K562 (cell line): ENCODE measurements around the gene SLC12A9. TPM values are rescaled to one million over a fixed set of nuclear protein-coding genes. Genes with fewer than 3 reads are reported as not detected.

Experiments used
- ATF3 ChIP-seq, 2 experiments: fragments of 450-650 bp in 1 of 2; sonication (generic) in 1 of 2; formaldehyde crosslinking in 1 of 2; IDR thresholded peaks in 1 of 2; conservative IDR thresholded peaks in 1 of 2; 2 replicates each; pipeline versions ENCODE4 v1.6.1 to v1.8.1; 2016 to 2023; ENCODE audit warnings: mild to moderate bottlenecking in 2 of 2, moderate library complexity in 2 of 2, inconsistent platforms in 1 of 2, missing genetic modification reagents in 1 of 2
- CCNT2 ChIP-seq: IDR thresholded peaks from 2 replicates; pipeline ENCODE4 v1.6.1; 2011; ENCODE audit warnings: borderline replicate concordance, low read depth, mild to moderate bottlenecking, moderate library complexity, mixed read lengths, low read length; ENCODE audit not compliant: insufficient read length; ENCODE audit errors: extremely low read depth
- DACH1 ChIP-seq: fragments of 450-650 bp; IDR thresholded peaks from 2 replicates; pipeline ENCODE4 v1.6.1; 2018; ENCODE audit not compliant: partially characterized antibody
- E2F8 ChIP-seq: fragments of 450-650 bp; IDR thresholded peaks from 2 replicates; pipeline ENCODE4 v1.7.1; 2018; ENCODE audit warnings: mild to moderate bottlenecking, low read depth; ENCODE audit not compliant: partially characterized antibody
- FOXJ3 ChIP-seq: sonication (generic); formaldehyde crosslinking; IDR thresholded peaks from 2 replicates; pipeline ENCODE4 v1.4.0; 2020; ENCODE audit warnings: mild to moderate bottlenecking, missing genetic modification reagents
- HDAC2 ChIP-seq: fragments of 450-650 bp; IDR thresholded peaks from 2 replicates; pipeline ENCODE4 v1.6.1; 2016; ENCODE audit warnings: mild to moderate bottlenecking
- HNRNPH1 ChIP-seq: fragments of 200-400 bp; formaldehyde crosslinking; optimal IDR thresholded peaks from 2 replicates; pipeline ENCODE3; 2017; ENCODE audit warnings: low read depth, mild to moderate bottlenecking, low read length, moderate library complexity
- MXD1 ChIP-seq: fragments of 250-450 bp; sonication (Bioruptor Pico); IDR thresholded peaks from 2 replicates; pipeline ENCODE4 v1.8.0; 2021; ENCODE audit warnings: borderline replicate concordance, mild to moderate bottlenecking, moderate library complexity; ENCODE audit not compliant: poor library complexity, severe bottlenecking
- POLR2AphosphoS2 ChIP-seq: IDR thresholded peaks from 2 replicates; pipeline ENCODE4 v1.6.1; 2012; ENCODE audit warnings: low read length, improper control_type of control experiment
- RB1 ChIP-seq: fragments of 450-650 bp; IDR thresholded peaks from 2 replicates; pipeline ENCODE4 v1.6.1; 2017; ENCODE audit warnings: low read depth, mild to moderate bottlenecking
- RUNX1 ChIP-seq: sonication (generic); IDR thresholded peaks from 2 replicates; pipeline ENCODE4 v1.6.1; 2016; ENCODE audit warnings: antibody characterized with exemption, low read depth
- ZNF133 ChIP-seq: fragments of 250-450 bp; sonication (Bioruptor Pico); IDR thresholded peaks from 2 replicates; pipeline ENCODE4 v1.4.0; 2020; ENCODE audit warnings: mild to moderate bottlenecking
- ZNF134 ChIP-seq: fragments of 250-450 bp; sonication (Bioruptor Pico); conservative IDR thresholded peaks from 2 replicates; pipeline ENCODE4 v1.4.0; 2020
- ZNF165 ChIP-seq: fragments of 250-450 bp; sonication (Bioruptor Pico); IDR thresholded peaks from 2 replicates; pipeline ENCODE4 v1.4.0; 2020; ENCODE audit warnings: borderline replicate concordance
- ZNF217 ChIP-seq: sonication (generic); formaldehyde crosslinking; IDR thresholded peaks from 2 replicates; pipeline ENCODE4 v1.8.0; 2022; ENCODE audit warnings: mild to moderate bottlenecking, missing genetic modification reagents
- ZNF232 ChIP-seq: sonication (generic); formaldehyde crosslinking; IDR thresholded peaks from 2 replicates; pipeline ENCODE4 v1.8.0; 2022; ENCODE audit warnings: mild to moderate bottlenecking, missing genetic modification reagents
- ZNF589 ChIP-seq: fragments of 200-800 bp; sonication (Bioruptor generic); IDR thresholded peaks from 2 replicates; pipeline ENCODE4 v1.6.1; 2016; ENCODE audit warnings: low read depth, missing genetic modification characterization, missing compliant biosample characterization
- polyA plus RNA-seq, 8 experiments: library from polyadenylated mRNA; depleted of rRNA in 4 of 8; stranded (reverse) in 5 of 8; unstranded in 3 of 8; fragments of >200 nt; fragmentation: Nextera tagmentation in 2 of 8; fragmentation: Illumina TruSeq in 1 of 8; extraction: Ambion mirVana in 2 of 8; extraction: Trizol in 1 of 8; gene quantifications; 2 replicates each; pipeline versions ENCODE4 v1.2.1 to v1.2.3, GENCODE V29; 2011 to 2014; ENCODE audit warnings: inconsistent platforms in 1 of 8, missing spikeins in 1 of 8
- total RNA-seq, 7 experiments: library from RNA; depleted of rRNA in 6 of 7; stranded (reverse); fragments of >200 nt in 6 of 7; fragmentation: Illumina TruSeq in 2 of 7; extraction: Trizol in 2 of 7; gene quantifications; 2 replicates each; pipeline versions ENCODE4 v1.2.1 to v1.2.3, GENCODE V29; 2011 to 2021; ENCODE audit warnings: low replicate concordance in 1 of 7
- TF ChIP-seq, protein P1 (sequence below): IDR thresholded peaks from 2 replicates; pipeline ENCODE4 v1.6.1; 2011; ENCODE audit warnings: borderline replicate concordance, low read depth, mild to moderate bottlenecking, moderate library complexity, low read length; ENCODE audit not compliant: insufficient read depth, poor library complexity, severe bottlenecking
- TF ChIP-seq, protein P2 (sequence below): sonication (generic); formaldehyde crosslinking; IDR thresholded peaks from 2 replicates; pipeline ENCODE4 v1.8.1; 2023; ENCODE audit warnings: mild to moderate bottlenecking, missing genetic modification reagents

The SLC12A9 gene
- total and polyA plus RNA-seq, 9 of the 15 experiments (the other 6 are each of a cell fraction or from before 2014, with no cell fraction given) = 0.06 to 20.2 (median 10.7) TPM

DNA sequence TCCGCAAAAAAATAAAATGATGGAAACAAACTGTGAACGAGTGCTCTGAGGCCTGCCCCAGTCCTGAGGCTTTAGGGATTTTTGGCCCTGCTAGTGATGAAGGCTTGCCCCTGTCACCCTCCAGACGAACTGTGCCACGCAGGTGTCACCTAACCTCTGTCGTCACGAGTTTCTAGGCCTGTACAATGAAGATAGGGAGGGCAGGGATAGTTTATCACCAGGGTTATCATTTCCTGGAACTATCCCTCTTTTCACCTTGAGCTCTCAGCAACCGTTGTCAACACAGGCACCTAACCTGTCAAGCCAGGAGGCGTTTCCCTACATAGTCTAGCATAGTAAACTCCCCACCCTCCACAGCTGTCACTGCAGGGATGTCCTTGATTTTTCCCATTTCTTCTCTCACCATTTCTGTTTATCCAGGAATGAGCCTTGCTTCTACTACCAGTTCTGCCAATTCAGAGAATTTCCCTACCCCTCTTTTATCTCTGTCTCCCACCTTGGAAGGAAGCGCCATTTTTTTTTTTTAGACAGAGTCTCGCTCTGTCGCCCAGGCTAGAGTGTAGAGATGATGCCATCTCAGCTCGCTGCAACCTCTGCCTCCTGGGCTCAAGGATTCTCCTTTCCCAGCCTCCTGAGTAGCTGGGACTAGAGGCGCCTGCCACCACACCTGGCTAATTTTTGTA, 45.4 kb downstream of the SLC12A9 start (continued):
- TF ChIP-seq ATF3 (IDR thresholded peaks at IDR 0.05) = no peak
- no peak for TF ChIP-seq ATF3 (CRISPR knock-in tag; conservative IDR thresholded peaks at IDR 0.05)
- no peak for TF ChIP-seq E2F8
- TF ChIP-seq ZNF133 (CRISPR knock-in tag) = no peak
- TF ChIP-seq CCNT2 = peak; percentile 25
- TF ChIP-seq ZNF134 (CRISPR knock-in tag) = no peak
- no peak for TF ChIP-seq RUNX1
- TF ChIP-seq ZNF589 (CRISPR knock-in tag) = no peak
- no peak for TF ChIP-seq MXD1 (CRISPR knock-in tag)
- TF ChIP-seq POLR2AphosphoS2 = no peak
- TF ChIP-seq RB1 = no peak
- TF ChIP-seq DACH1 = no peak
- no peak for TF ChIP-seq ZNF165 (CRISPR knock-in tag)
- no peak for TF ChIP-seq HDAC2
- TF ChIP-seq, protein P1, sequence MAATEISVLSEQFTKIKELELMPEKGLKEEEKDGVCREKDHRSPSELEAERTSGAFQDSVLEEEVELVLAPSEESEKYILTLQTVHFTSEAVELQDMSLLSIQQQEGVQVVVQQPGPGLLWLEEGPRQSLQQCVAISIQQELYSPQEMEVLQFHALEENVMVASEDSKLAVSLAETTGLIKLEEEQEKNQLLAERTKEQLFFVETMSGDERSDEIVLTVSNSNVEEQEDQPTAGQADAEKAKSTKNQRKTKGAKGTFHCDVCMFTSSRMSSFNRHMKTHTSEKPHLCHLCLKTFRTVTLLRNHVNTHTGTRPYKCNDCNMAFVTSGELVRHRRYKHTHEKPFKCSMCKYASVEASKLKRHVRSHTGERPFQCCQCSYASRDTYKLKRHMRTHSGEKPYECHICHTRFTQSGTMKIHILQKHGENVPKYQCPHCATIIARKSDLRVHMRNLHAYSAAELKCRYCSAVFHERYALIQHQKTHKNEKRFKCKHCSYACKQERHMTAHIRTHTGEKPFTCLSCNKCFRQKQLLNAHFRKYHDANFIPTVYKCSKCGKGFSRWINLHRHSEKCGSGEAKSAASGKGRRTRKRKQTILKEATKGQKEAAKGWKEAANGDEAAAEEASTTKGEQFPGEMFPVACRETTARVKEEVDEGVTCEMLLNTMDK = no peak
- no peak for TF ChIP-seq ZNF232 (CRISPR knock-in tag)
- TF ChIP-seq FOXJ3 (CRISPR knock-in tag) = no peak
- no peak for TF ChIP-seq ZNF217
- TF ChIP-seq, protein P2, sequence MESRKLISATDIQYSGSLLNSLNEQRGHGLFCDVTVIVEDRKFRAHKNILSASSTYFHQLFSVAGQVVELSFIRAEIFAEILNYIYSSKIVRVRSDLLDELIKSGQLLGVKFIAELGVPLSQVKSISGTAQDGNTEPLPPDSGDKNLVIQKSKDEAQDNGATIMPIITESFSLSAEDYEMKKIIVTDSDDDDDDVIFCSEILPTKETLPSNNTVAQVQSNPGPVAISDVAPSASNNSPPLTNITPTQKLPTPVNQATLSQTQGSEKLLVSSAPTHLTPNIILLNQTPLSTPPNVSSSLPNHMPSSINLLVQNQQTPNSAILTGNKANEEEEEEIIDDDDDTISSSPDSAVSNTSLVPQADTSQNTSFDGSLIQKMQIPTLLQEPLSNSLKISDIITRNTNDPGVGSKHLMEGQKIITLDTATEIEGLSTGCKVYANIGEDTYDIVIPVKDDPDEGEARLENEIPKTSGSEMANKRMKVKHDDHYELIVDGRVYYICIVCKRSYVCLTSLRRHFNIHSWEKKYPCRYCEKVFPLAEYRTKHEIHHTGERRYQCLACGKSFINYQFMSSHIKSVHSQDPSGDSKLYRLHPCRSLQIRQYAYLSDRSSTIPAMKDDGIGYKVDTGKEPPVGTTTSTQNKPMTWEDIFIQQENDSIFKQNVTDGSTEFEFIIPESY (CRISPR knock-in tag) = no peak
- TF ChIP-seq HNRNPH1 = no peak
